HL-60 (cell line): Measurements from ENCODE around the gene SFMBT2.

Experiments
- DNase-seq, 2 experiments: peaks; one replicate each; pipeline ENCODE4 v3.0.0-alpha.2; 2010 to 2020; ENCODE audit warnings: low read depth in 1 of 2, low spot score in 1 of 2
- H3K27ac ChIP-seq: fragments of 250-450 bp; sonication (Bioruptor Pico); replicated peaks from 2 replicates; pipeline ENCODE4 v1.5.1; 2020; ENCODE audit warnings: mild to moderate bottlenecking, moderate library complexity
- H3K27me3 ChIP-seq: fragments of 250-450 bp; sonication (Bioruptor Pico); 2 replicates; pipeline ENCODE4 v1.5.1; 2021; ENCODE audit warnings: mild to moderate bottlenecking, moderate library complexity; ENCODE audit not compliant: insufficient read depth, poor library complexity, severe bottlenecking
- H3K4me3 ChIP-seq: replicated peaks from 2 replicates; pipeline ENCODE4 v1.5.1; 2011; ENCODE audit warnings: mild to moderate bottlenecking, control low read depth, low read length; ENCODE audit not compliant: insufficient read depth
- GABPA ChIP-seq: IDR thresholded peaks from 2 replicates; pipeline ENCODE4 v1.6.1; 2012; ENCODE audit warnings: low read depth
- POLR2AphosphoS5 ChIP-seq: IDR thresholded peaks from 2 replicates; pipeline ENCODE4 v1.6.1; 2012; ENCODE audit warnings: low read depth
- SPI1 ChIP-seq: IDR thresholded peaks from 2 replicates; pipeline ENCODE4 v1.6.1; 2012; ENCODE audit warnings: low read depth, mild to moderate bottlenecking, borderline replicate concordance
- TF ChIP-seq, protein P1 (sequence below): IDR thresholded peaks from 2 replicates; pipeline ENCODE4 v1.6.1; 2012; ENCODE audit warnings: low read depth; ENCODE audit not compliant: insufficient replicate concordance
- TF ChIP-seq, protein P2 (sequence below): IDR thresholded peaks from one replicate; pipeline ENCODE4 v1.5.1; 2011; ENCODE audit warnings: low read length, control low read depth, inconsistent platforms; ENCODE audit not compliant: insufficient read depth

Gene SFMBT2

GRCh38 chr10:7364474-7364873 is 46.4 kb downstream of the SFMBT2 start:
- Histone ChIP-seq H3K27ac (no peak overlapping the region), H3K27me3 (no peaks in the 10 kb centered on the region), H3K4me3 (no peak overlapping the region)
- DNase-seq = no peak
- TF ChIP-seq GABPA (no peak), POLR2AphosphoS5 (no peak), SPI1 (no peak)
- TF ChIP-seq, protein P1, sequence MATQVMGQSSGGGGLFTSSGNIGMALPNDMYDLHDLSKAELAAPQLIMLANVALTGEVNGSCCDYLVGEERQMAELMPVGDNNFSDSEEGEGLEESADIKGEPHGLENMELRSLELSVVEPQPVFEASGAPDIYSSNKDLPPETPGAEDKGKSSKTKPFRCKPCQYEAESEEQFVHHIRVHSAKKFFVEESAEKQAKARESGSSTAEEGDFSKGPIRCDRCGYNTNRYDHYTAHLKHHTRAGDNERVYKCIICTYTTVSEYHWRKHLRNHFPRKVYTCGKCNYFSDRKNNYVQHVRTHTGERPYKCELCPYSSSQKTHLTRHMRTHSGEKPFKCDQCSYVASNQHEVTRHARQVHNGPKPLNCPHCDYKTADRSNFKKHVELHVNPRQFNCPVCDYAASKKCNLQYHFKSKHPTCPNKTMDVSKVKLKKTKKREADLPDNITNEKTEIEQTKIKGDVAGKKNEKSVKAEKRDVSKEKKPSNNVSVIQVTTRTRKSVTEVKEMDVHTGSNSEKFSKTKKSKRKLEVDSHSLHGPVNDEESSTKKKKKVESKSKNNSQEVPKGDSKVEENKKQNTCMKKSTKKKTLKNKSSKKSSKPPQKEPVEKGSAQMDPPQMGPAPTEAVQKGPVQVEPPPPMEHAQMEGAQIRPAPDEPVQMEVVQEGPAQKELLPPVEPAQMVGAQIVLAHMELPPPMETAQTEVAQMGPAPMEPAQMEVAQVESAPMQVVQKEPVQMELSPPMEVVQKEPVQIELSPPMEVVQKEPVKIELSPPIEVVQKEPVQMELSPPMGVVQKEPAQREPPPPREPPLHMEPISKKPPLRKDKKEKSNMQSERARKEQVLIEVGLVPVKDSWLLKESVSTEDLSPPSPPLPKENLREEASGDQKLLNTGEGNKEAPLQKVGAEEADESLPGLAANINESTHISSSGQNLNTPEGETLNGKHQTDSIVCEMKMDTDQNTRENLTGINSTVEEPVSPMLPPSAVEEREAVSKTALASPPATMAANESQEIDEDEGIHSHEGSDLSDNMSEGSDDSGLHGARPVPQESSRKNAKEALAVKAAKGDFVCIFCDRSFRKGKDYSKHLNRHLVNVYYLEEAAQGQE = no peak
- TF ChIP-seq, protein P2, sequence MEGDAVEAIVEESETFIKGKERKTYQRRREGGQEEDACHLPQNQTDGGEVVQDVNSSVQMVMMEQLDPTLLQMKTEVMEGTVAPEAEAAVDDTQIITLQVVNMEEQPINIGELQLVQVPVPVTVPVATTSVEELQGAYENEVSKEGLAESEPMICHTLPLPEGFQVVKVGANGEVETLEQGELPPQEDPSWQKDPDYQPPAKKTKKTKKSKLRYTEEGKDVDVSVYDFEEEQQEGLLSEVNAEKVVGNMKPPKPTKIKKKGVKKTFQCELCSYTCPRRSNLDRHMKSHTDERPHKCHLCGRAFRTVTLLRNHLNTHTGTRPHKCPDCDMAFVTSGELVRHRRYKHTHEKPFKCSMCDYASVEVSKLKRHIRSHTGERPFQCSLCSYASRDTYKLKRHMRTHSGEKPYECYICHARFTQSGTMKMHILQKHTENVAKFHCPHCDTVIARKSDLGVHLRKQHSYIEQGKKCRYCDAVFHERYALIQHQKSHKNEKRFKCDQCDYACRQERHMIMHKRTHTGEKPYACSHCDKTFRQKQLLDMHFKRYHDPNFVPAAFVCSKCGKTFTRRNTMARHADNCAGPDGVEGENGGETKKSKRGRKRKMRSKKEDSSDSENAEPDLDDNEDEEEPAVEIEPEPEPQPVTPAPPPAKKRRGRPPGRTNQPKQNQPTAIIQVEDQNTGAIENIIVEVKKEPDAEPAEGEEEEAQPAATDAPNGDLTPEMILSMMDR = no peak

- DNase-seq = no peak
- Histone ChIP-seq H3K4me3 (no peak overlapping the region), H3K27me3 (no peaks in the 10 kb centered on the region), H3K27ac (no peak overlapping the region)
- TF ChIP-seq SPI1 = no peak
Measured at GRCh38 chr10:7363700-7364099, 47.1 kb downstream of the SFMBT2 start.

- TF ChIP-seq POLR2AphosphoS5 (no peak), GABPA (no peak)
- TF ChIP-seq, protein P1 = no peak
- TF ChIP-seq, protein P2 = no peak
- no peak overlapping the region for H3K4me3 ChIP-seq
- H3K27ac ChIP-seq = no peak overlapping the region
- DNase-seq = no peak
- no peaks in the 10 kb centered on the region for H3K27me3 ChIP-seq
Measured at GRCh38 chr10:7362471-7362870, 48.4 kb downstream of the SFMBT2 start.

GRCh38 chr10:7361316-7361715 is 49.5 kb downstream of the SFMBT2 start:
- Histone ChIP-seq H3K4me3 (no peak overlapping the region), H3K27ac (no peak overlapping the region), H3K27me3 (no peaks in the 10 kb centered on the region)
- TF ChIP-seq, protein P2 = no peak
- no peak for TF ChIP-seq POLR2AphosphoS5
- TF ChIP-seq SPI1 = no peak
- TF ChIP-seq, protein P1 = no peak
- TF ChIP-seq GABPA = no peak
- no peak for DNase-seq
